MM.1S (cell line): ENCODE data around the gene SH3GL3.

Experiments used
- CTCF ChIP-seq: fragments of 300-600 bp; sonication (generic); IDR thresholded peaks from 2 replicates; pipeline ENCODE4 v1.5.1; 2016; ENCODE audit warnings: antibody characterized with exemption, low read length, mixed read lengths
- EZH2 ChIP-seq: fragments of 300-600 bp; sonication (generic); optimal IDR thresholded peaks from 2 replicates; pipeline ENCODE3; 2017; ENCODE audit warnings: low read depth, mild to moderate bottlenecking, antibody characterized with exemption, low read length, mixed read lengths
- EZH2phosphoT487 ChIP-seq: fragments of 300-600 bp; sonication (generic); IDR thresholded peaks from 2 replicates; pipeline ENCODE4 v1.6.1; 2018; ENCODE audit warnings: antibody characterized with exemption, low read length

- no peak for TF ChIP-seq CTCF
- no peak for TF ChIP-seq EZH2
- no peak for TF ChIP-seq EZH2phosphoT487
Measured at GRCh38 chr15:83516935-83517334, 69.8 kb downstream of the SH3GL3 start.
